HG03354 (cell line): ENCODE data around the gene KATNB1.
"Not testable (repeated sequence)": the region's sequence is repeated elsewhere in the genome, so short reads cannot be mapped to it uniquely, and the experiment has no call there.

Experiments used
- ATAC-seq: cut with Tn5 transposase; IDR thresholded peaks from one replicate; pipeline ENCODE4 v1.9.1; 2021; ENCODE audit warnings: mild to moderate bottlenecking; ENCODE audit not compliant: unreplicated experiment, poor library complexity, severe bottlenecking

The KATNB1 gene

GRCh38 chr16:57783116-57783515 lies 47.5 kb downstream of the KATNB1 start:
- ATAC-seq: no peak

- no peak for ATAC-seq
Measured at GRCh38 chr16:57783883-57784282, 48.3 kb downstream of the KATNB1 start.

- no peak for ATAC-seq
Measured at GRCh38 chr16:57784334-57784733, 48.8 kb downstream of the KATNB1 start.

- no peak for ATAC-seq
Measured at GRCh38 chr16:57785385-57785784, 49.8 kb downstream of the KATNB1 start.

GRCh38 chr16:57785924-57786323 lies 50.4 kb downstream of the KATNB1 start:
- ATAC-seq: no peak

- ATAC-seq: no peak
Measured at GRCh38 chr16:57786632-57787518, 51.3 kb downstream of the KATNB1 start.

GRCh38 chr16:57787519-57787905 lies 51.9 kb downstream of the KATNB1 start:
- no peak for ATAC-seq

- no peak for ATAC-seq
Measured at GRCh38 chr16:57788252-57788841, 52.8 kb downstream of the KATNB1 start.

- no peak for ATAC-seq
Measured at GRCh38 chr16:57788951-57789350, 53.4 kb downstream of the KATNB1 start.

GRCh38 chr16:57791195-57791892 lies 55.8 kb downstream of the KATNB1 start:
- ATAC-seq: no peak

GRCh38 chr16:57791893-57792461 lies 56.4 kb downstream of the KATNB1 start:
- ATAC-seq: no peak

GRCh38 chr16:57794849-57795430 lies 59.4 kb downstream of the KATNB1 start:
- ATAC-seq: no peak

GRCh38 chr16:57795431-57795878 lies 59.9 kb downstream of the KATNB1 start:
- no peak for ATAC-seq

- not testable (repeated sequence) for ATAC-seq
Measured at GRCh38 chr16:57796014-57796413, 60.4 kb downstream of the KATNB1 start.

GRCh38 chr16:57797216-57797525 lies 61.6 kb downstream of the KATNB1 start:
- ATAC-seq: no peak

GRCh38 chr16:57797526-57798266 lies 62.1 kb downstream of the KATNB1 start:
- ATAC-seq: no peak

GRCh38 chr16:57798267-57798810 lies 62.8 kb downstream of the KATNB1 start:
- no peak for ATAC-seq

- ATAC-seq: no peak
Measured at GRCh38 chr16:57798953-57799599, 63.5 kb downstream of the KATNB1 start.
